VCaP (cell line): Measurements from ENCODE around the gene NID2.

ENCODE experiments used
- H3K27ac ChIP-seq: fragments of 450-650 bp; 2 replicates; pipeline ENCODE4 v1.5.1; 2017
- CTCF ChIP-seq: fragments of 450-650 bp; conservative IDR thresholded peaks from 2 replicates; pipeline ENCODE4 v1.5.1; 2017; ENCODE audit warnings: mild to moderate bottlenecking, moderate library complexity

Gene NID2, protein sequence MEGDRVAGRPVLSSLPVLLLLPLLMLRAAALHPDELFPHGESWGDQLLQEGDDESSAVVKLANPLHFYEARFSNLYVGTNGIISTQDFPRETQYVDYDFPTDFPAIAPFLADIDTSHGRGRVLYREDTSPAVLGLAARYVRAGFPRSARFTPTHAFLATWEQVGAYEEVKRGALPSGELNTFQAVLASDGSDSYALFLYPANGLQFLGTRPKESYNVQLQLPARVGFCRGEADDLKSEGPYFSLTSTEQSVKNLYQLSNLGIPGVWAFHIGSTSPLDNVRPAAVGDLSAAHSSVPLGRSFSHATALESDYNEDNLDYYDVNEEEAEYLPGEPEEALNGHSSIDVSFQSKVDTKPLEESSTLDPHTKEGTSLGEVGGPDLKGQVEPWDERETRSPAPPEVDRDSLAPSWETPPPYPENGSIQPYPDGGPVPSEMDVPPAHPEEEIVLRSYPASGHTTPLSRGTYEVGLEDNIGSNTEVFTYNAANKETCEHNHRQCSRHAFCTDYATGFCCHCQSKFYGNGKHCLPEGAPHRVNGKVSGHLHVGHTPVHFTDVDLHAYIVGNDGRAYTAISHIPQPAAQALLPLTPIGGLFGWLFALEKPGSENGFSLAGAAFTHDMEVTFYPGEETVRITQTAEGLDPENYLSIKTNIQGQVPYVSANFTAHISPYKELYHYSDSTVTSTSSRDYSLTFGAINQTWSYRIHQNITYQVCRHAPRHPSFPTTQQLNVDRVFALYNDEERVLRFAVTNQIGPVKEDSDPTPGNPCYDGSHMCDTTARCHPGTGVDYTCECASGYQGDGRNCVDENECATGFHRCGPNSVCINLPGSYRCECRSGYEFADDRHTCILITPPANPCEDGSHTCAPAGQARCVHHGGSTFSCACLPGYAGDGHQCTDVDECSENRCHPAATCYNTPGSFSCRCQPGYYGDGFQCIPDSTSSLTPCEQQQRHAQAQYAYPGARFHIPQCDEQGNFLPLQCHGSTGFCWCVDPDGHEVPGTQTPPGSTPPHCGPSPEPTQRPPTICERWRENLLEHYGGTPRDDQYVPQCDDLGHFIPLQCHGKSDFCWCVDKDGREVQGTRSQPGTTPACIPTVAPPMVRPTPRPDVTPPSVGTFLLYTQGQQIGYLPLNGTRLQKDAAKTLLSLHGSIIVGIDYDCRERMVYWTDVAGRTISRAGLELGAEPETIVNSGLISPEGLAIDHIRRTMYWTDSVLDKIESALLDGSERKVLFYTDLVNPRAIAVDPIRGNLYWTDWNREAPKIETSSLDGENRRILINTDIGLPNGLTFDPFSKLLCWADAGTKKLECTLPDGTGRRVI (N-terminal part only)

DNA sequence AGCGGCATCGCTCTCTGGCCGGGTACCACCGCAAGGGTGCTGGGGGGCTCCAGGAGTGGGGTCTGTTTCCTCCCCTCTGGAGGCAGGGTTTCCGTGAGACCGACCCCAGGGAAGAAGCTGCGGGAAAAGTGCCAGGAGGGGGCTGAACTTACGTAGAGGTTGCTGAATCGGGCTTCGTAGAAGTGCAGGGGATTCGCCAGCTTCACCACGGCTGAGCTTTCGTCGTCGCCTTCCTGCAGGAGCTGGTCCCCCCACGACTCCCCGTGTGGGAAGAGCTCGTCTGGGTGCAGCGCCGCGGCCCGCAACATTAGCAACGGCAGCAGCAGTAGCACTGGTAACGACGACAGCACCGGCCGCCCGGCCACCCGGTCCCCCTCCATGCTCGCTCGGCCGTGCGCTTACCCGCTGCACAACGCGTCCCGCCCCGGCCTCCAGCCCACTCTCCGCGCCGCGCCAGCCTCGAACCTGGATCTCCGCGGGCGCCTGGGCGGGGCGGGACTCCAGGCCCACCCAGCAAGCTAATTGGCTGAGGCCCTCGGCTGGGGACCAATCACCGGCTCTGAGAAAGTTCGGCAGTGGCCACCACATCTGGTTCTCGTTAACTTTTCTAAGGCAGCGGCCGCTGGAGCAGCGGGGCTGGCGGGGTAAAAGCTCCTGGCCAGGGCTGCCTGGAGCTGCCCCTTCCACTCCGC lies at the start of gene NID2:
NID2 (minus strand) TSS at position 445 of the 692 bp plus-strand sequence; CDS start at position 380, 65 bp downstream.
- no peak within 1 kb of the TSS for H3K27ac ChIP-seq

DNA sequence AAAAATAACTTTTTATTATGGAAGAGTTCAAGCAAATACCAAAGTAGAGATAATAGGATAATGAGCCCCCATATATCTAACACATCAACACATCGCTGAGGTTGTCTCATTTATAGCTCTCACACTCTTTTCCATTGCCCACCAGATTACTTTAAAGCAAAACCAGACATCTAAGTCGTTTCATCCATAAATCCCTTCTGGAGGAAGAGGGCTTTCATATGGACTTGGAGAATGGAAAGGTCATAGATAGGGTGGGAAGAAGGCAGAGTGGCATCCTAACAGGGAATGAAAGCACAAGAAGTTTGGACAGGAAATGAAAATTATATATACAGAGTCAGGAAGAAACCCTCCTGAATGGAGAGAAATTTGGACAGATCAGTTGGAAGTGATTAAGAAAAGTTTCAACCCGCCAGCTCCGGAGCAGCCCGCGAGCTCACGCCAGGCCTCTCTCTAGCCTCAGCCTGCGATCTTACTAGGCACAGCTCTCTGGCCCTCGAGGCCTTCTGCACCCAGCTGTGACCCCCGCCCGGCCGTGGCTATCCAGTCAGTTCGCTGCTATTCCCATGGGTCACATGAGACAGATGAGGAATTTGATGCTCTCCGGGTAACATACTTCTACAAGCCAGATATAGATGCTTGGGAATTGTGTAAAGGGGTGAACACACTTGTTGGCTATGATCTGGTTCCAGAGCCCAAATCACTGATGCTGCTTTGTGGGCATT lies 48.4 kb upstream of the NID2 start:
- H3K27ac ChIP-seq: no peak overlapping the region
- TF ChIP-seq CTCF: no peak

More for the DNA sequence above, at the start of gene NID2:
- TF ChIP-seq CTCF: peak; percentile 26; the same call in 1 of the 2 replicates

DNA sequence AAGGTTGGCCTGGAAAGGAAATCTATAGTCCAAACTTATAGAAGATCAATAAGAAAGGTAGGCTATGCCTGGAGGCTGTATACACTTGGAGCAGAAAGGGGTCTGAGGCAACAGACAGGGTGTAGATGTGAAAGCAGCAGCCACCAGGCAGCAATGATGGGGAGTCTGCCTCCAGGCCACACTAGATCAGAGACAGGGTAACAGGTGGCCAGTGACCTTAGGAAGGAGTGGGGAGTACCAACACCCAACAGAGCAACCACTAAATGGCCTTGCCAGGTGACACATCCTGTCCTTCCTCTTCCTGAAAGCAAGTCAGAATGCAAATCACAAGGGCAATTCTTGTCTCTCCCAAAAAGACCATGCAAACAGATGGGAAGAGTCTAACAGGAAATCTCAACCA lies 46.4 kb upstream of the NID2 start:
- H3K27ac ChIP-seq: no peak overlapping the region
- no peak for TF ChIP-seq CTCF

- no peak overlapping the region for H3K27ac ChIP-seq
- no peak for TF ChIP-seq CTCF
Observed at GRCh38 chr14:52112336-52113018, 43.6 kb upstream of the NID2 start.

DNA sequence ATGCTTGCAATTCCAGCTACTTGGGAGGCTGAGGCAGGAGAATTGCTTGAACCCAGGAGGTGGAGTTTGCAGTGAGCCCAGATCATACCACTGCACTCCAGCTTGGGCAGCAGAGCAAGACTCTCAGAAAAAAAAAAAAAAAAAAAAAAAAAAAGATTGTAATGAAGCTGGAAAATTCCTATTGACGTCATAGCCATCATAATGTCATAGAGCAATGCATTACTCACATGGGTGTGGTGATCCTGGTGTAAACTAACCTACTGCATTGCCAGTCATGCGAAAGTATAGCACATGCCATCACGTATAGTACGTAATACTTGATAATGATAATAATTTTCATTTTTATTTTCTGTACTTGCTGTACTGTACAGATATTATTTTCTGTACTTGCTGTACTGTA lies 42.7 kb upstream of the NID2 start:
- TF ChIP-seq CTCF: no peak
- no peak overlapping the region for H3K27ac ChIP-seq
